EH (cell line): Measurements from ENCODE around the gene SGTA.

Source experiments
- DNase-seq: peaks from one replicate; pipeline ENCODE4 v3.0.0-alpha.2; 2015; ENCODE audit warnings: low read depth

The SGTA gene, protein sequence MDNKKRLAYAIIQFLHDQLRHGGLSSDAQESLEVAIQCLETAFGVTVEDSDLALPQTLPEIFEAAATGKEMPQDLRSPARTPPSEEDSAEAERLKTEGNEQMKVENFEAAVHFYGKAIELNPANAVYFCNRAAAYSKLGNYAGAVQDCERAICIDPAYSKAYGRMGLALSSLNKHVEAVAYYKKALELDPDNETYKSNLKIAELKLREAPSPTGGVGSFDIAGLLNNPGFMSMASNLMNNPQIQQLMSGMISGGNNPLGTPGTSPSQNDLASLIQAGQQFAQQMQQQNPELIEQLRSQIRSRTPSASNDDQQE

DNA sequence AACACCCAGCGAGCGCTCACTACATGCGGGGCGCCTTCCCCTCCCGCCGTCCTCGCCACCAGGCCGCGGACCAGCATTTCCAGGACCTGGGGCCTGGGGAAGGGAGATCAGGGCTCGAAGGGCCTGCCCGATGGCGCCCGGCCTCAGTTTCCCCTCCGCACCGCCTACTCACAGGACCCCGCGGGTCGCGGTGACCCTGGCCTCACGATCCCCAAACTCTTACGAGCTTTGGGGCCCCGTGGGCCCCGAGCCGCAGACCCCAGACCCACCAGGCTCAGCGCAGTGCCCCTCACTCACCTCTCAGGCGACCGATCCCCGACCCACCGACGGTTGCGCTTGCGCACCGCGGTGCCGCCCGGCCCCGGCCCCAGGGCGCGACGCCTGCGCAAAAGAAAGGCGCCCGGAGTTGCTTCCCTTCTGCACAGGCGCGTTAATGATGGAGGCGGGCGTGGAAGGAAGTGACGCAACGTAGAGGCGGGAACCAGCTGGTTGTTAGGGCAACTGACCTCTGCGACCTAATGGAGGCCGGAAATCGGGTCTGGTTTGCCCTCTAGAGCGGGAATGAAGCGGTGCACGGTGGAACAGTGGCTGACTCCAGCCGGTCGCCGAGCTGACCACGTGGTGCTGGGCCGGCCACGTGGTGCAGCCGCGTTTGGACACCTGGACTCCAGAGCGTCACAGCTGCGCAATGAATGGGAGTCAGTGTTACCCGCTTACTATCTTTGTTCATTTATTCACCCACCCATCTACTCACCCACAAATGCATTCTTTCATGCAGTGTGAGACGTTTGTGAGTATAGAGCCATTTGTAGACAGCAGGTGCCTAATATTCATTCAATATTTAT is at the start of gene SGTA:
TSS of gene SGTA (minus strand) at position 338 of the 845 bp plus-strand sequence. CDS start 14,205 bp downstream, outside the sequence.
- DNase-seq: peak; percentile 99

DNA sequence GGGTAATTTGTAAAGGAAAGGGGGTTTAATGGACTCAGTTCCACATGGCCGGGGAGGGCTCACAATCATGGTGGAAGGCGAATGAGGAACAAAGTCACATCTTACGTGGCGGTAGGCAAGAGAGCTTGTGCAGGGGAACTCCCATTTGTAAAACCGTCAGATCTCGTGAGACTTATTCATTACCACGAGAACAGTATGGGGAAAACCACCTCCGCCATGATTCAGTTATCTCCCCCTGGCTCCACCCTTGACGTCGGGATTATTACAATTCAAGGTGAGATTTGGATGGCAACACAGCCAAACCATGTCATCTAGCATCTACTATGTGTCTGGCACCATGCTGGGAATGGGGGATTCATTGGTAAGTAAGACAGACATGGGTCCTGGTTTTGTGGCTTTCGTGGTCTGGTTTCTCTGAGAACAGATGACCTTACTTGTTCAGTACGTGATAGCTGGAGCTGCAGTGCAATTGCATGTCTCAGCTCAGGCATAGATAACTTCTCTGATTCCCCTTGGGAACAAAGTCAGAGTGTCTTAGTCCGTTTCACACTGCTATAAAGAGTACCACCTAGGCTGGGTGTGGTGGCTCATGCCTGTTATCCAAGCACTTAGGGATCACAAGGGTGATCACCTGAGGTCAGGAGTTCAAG is 44.9 kb upstream of the SGTA start:
- no peak for DNase-seq

DNA sequence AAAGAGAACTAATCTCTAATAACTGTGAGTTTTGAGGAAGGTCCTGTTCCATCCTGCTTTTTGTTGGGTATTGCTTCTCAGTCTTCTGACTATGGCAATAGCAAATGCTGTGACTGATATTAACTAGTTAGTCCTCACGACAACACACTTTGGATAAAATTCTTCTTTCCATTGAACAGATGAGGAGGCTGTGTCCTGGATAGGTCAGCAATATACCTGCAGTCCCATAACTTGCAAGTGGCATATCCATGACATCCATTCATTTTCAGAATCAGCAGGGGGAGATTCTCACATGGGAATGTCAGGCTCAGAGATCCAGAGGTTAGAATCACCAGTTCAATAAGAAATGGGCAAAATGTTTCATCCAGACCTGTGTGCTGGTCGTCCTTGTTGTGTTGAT is 43.9 kb upstream of the SGTA start:
- no peak for DNase-seq

DNA sequence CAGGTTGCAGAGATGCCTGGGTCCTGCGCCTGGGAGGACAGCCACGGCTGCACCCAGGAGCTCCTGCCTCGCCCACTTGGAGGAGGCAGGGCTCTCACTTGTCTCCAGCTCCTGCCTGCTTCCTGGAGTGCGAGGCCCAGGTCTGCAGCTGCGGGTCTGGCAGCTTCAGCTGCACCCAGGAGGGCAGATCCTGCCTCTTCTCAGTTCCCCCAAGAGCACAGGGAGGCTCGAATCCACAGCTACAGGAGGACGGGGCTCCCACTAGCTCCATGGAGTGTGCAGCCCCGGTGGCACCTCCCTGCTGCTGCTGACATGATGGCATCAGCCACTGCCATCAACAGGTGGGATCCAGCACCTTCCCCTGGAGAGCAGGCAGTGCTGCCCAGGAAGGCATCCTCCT is 41.1 kb upstream of the SGTA start:
- DNase-seq: no peak

DNA sequence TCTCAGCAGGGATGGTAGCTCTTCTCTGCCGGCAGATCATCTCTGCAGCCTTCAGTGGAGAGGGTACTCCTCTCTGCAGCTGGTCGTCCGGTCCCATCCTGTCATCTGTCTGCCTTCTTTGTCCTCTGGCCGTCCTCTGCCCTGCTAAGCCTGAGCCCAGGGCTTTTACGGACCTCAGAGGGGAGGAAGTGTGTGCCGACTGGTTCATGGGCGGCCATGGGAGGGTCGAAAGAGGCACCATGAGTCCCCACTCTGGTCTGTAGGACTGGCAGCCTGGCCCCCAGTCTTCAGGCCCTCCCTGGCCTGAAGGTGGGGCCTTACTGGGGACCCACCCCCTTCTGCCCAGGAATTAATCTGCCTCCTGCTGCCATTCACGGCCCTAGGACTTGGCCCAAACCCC is 40.6 kb upstream of the SGTA start:
- no peak for DNase-seq

DNA sequence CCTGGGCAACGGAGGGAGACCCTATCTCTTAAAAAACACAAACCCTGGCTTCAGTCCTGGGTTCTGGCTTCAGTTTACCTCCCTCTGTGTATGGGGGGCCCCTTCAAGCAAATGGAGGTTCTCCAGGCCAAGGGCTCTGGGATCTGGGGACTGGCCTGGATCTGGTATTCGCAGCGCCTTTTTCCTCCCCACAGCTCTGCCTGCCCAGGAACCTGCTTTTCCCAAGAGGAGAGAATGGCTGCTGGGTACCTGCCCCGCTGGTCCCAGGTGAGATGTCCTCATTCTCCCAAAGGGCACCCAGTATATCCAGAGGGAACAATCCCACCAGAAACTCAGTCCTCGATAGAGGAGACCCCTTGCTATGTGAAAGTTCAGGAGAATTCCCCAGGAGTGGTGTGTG is 39.8 kb upstream of the SGTA start:
- DNase-seq: no peak

DNA sequence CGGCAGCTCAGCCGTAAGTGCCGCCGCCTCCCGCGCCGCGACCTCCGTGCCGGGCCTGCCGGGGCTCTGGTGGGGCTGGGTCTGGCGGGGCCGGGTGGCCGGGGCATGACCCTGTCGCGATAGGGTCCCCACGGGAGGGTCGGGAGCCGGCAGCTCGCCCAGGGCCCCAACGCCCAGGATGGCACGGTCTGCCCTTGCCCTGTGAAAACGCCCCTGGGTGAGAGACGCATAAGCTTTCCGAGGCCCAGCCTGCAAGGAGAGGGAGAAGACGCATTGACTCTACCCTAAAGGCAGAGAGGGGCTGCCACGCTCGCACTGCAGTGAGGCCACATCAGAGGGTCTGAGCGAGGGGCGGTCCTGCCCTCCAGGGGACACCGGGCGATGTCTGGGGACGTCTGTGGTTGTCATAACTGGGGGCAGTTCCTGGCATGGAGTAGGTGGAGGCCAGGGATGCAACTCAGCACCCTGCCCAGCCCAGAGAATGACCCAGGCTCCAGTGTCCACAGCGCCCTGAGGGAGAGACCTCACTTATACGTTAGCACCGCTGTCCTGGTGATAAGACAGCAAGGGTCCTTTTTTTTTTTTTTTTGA is 37.1 kb upstream of the SGTA start:
- DNase-seq: peak; percentile 24

DNA sequence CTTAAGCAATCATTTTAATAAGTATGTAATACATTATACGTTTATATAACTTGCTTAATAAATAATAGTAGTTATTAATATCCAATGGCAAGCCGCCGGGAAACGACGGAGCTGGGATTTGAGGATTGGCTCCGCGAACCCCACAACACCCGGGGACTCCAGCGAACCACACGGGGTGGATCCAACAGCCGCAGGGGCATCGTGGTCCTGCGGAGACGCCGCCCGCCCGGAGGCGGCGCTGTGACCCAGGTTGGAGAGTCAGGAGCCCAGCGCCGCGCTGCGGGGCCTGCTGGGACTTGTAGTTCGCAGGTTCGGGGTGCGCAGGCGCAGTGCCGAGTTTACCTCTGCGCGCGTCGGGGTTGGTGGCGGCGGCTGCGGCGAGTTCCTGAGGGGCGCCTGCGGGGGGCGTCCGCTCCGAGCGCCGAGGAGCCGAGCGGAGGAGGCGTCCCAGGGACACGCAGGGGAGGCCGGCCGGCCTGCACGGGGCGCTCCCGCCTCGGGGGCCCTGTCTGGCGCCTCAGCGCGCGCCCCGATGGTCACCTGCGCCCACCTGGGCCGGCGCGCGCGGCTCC is 36.6 kb upstream of the SGTA start, which contains the start of gene ZNF554:
TSS of gene ZNF554 (plus strand) at position 329 of the 572 bp plus-strand sequence. CDS start at position 533, 204 bp downstream.
- DNase-seq: peak; percentile 93

DNA sequence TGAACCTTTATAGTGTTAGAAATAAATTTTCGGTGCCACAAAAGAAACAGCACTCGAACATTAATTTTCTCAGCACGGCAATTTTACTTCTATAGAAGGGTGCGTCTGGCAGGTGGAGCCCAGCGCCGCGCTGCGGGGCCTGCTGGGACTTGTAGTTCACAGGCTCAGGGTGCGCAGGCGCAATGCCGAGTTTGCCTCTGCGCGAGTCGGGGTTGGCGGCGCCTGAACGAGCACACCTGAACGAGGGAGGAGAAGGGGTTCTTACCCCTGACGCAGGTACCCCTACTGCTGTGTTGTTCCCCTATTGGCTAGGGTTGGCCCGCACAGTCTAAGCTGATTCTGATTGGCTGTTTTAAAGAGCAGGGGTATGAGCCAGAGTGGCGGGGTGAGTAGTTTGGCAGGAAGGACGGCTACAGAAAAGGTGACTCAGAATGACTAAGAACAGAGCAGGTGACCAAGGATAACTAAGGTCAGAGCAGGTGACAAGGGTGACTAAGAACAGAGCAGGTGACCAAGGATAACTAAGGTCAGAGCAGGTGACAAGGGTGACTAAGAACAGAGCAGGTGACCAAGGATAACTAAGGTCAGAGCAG is 34.3 kb upstream of the SGTA start:
- peak; percentile 3 for DNase-seq

DNA sequence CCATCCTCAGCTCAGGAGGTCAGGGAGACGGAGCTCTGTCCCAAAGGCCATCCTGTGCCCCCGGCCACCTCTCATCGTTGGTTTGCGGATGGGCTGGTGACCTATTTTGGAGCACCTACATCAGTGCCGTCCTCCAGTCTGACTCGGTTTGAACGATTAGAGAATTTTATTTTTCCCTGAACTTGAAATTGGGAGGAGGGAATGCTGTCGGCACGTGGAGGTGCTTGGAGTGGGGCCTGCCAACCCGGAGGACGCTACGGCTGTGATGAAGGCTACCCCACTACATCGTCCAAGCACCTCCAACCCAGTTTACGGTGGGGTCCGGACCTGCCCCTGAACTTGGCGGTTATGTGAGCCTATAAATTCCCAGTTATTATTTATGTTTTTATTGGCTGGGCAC is 33.6 kb upstream of the SGTA start:
- DNase-seq: no peak

DNA sequence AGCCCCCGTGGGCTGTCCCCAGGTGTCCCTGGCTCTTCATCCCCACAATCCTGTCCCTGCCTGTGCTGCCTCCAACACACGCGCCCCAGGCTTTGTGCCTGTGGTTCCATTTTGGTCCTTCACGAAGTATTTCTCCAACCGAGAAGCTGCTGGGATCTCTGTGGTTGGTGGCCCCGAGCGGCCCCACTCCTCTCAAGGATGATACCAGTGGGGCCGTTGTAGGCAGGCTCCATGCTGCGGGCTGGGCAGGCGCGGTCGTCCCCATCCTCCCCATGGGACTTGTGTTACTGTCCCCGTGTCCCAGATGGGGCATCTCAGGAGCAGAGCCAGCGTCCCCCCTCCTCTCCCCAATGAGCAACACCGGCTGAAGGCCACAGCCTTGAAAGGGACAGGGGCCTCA is 32.9 kb upstream of the SGTA start:
- no peak for DNase-seq

DNA sequence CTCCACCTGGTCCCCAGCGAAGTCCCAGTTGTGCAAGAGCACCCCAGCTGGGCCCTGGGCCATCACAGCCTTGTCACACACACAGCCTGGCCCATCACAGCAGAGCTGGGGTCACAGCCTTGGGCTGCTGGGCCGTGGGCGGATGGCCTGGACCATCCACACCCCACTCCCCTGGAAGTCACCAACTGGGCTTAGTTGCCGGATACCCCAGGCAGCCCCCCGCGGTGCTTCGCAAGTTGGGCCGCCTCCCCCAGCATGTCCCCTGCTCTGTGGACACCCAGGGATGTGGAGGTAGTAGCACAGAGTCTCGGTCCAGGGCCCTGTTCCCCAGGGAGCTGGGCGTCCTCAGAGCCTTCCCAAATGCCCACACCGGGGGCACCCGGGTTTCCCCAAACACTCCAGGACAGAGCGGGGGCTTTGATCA is 32.1 kb upstream of the SGTA start:
- DNase-seq: no peak

DNA sequence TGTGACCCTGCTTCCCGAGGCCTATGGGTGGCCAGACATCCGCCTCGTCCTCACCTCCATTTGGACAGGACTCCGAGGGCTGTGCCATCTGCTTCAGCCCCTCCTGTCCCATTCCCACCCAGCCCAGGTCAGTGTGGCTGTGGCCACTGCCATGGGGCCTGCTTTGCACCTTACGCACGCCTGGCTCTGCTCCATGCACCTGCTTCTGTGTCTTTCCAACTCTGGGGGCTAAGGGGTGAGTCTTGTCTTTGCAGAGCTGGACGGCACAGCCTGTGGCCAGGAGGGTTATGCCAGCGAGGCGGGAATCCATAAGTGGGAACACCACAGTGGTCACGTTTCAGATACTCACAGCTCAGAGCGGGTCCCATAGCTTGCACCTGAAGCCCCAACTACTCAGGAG is 31.4 kb upstream of the SGTA start:
- DNase-seq: no peak

DNA sequence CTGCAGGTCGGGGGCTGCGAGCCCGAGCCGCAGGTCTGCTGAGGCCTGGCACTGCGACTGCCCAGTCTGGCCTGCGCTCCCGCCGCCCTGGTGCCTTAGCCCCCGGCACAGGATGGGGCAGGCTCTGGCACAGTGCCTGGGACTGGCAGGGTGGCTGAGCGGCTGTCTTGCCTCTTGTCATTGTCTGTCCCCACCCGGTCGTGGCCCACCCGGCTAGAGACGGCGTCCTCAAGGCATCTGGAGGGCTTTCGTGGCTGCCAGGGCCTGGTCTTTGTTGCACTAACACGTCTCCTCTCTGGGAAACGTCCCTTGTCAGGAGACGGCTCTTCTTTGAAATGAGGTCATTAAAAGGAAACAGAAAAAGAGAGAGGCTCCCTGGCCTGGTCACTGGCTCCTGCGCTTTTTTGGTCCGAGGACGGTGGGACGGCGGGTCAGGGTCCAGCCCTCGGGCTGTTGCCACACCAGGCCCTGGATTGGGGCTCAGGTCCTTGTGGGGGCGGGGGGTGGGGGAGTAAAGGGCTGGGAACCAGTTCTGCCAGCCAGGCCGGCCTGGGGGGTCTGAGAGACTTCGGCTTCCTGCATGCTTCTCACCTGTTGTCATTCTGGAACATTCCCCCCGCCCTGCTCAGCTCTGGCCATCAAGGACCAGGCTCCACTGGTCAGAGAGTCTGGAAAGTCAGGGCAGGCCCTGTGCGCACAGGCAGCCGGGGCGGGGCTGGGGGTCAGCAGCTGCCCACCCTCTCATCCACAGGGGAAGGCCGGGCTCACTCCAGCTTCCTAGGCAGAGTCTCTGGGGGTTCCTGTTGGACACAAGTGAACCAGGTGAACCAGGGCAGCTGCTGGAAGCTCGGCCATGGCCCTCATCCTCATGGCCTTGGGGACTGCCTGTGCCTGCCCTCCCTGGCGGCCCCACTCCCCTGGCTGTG is 30.4 kb upstream of the SGTA start:
- no peak for DNase-seq

DNA sequence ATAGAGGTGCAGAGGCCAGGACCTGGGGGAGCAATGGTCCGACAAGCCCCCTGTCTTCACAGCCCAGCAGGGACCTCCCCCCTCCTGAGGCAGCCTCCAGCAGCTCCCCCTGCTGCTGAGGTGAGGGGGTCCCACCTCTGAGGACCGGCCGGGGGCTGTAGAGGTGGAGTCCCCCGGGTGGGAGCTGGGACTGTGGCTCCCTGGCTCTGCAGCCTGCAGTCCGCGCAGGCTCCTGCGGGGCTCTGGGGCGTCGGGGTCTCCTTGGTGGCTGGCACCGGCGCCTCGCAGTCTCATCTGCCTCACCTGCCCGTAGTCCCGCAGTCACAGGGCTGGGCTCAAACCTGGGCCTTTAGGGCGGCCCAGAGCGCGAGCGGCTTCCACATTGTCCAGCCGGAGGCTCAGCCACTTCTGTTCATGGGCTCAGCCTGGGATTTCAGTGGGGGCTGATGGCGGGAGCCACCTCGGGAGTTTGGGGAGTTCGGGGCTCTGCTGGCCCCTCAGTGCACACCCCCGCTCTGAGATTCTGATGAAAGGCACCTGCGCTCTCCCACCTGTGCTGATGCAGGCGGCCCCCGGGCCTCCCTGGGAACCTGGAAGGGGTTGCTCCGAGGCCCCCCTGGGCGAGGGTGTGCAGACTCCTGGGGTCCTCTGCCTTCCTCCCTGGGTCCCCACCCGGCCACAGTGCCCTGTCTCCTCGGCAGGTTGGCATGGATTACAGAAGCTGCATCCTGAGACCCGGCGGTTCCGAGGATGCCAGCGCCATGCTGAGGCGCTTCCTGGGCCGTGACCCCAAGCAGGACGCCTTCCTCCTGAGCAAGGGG is 29.6 kb upstream of the SGTA start:
- no peak for DNase-seq

DNA sequence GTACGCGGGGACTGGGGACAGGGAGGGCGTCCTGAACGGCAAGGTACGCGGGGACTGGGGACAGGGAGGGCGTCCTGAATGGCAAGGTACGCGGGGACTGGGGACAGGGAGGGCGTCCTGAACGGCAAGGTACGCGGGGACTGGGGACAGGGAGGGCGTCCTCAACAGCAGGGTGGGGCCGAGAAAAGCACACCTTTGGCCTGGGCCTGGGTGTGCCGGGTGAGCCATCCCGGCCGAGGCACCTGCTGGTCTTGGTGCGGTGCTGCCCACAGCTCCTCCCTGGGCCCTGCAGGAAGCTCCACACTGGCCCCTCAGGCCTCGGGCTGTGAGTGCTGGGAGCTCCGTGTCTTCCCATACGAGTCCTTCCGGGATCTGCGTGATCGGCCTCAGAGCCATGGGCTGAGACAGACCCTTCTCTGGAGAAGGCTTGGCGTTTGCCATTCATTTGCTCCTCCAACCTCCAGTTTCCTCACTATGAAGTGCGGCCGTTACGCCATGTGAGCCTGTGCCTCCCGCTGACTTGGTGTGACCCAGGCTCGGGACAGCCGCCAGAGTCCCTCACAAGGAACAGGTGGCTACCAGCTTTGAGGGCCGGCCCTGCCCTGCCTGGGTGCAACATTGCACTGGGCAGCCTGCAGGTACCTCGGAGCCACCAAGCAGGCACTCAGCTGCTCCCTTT is 28.8 kb upstream of the SGTA start:
- no peak for DNase-seq

DNA sequence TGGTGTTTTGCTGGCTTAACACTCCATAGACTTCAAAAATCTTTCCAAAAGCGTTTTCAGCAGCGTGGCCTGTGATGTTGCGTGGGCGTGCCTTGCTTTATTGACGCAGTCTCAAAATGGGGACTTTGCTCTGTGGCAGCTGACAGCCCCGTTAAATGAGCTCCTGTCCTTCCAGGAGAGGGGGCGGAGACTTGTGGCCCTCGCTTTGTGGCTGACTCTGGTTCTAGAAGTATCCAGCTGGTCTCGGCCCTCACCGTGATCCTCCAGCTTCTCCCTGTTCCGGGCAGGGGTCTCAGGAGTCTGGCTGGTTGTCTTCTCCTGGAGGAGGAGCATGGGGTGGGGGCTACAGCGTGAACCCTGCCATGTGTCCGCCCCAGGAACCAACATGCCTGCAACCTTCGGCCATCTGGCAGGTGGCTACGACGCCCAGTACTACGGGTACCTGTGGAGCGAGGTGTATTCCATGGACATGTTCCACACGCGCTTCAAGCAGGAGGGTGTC is 28.2 kb upstream of the SGTA start:
- no peak for DNase-seq

DNA sequence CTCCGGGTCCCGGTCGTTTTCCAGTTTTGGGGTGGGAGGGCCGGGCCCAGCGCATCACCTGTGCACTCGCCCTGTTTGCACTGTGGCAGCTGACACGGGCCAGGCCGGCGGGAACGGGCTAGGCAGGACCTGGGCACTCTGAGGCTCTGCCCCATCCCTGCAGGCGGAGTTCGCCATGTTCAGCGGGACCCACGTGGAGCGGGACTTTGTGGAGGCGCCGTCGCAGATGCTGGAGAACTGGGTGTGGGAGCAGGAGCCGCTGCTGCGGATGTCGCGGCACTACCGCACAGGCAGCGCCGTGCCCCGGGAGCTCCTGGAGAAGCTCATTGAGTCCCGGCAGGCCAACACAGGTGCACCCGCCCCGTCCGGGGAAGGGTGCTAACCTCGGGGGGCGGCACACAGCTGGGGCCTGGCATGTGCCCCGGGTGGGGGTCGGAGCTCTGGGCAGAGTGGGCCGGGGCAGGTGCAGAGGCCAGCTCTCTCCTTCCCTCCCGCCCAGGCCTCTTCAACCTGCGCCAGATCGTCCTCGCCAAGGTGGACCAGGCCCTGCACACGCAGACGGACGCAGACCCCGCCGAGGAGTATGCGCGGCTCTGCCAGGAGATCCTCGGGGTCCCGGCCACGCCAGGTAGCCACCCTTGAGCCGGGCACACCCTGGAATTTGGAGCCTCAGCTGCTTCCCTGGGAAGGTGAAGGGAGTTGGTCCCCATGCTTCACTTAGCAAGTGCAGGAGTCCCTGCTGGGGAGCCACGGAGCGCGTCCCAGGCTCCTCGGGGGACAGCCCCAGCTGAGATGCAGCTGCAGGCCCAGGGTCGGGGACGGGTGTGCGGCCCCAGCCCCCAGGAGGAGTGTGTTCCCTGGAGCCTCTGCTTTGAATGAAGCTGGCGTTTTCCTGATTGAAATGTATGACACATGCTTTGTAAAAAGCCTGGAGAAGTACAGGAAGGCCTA is 27.3 kb upstream of the SGTA start:
- DNase-seq: no peak
